ENCODE results near the gene CCDC169.

DNA sequence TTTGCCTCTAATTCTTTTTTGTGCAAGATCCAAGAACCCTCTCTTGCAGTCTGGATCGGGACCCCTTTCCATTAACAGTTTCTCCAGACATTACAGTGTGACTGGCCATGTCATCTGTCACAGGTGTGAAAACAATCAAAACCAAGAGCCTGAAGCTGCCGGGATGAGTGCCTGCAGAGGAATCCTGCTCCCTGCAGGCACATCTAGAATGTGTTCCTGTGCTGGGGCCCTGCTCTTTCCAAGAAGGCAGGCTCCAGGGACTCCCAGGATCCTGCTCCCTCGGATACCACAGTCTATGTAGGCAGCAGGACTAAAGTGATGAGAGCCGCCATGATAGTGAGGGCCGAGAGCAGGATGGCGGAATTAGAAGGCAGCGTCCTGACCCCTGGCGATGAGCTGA is 38.8 kb downstream of the CCDC169 start:
- TF ChIP-seq, protein P1, sequence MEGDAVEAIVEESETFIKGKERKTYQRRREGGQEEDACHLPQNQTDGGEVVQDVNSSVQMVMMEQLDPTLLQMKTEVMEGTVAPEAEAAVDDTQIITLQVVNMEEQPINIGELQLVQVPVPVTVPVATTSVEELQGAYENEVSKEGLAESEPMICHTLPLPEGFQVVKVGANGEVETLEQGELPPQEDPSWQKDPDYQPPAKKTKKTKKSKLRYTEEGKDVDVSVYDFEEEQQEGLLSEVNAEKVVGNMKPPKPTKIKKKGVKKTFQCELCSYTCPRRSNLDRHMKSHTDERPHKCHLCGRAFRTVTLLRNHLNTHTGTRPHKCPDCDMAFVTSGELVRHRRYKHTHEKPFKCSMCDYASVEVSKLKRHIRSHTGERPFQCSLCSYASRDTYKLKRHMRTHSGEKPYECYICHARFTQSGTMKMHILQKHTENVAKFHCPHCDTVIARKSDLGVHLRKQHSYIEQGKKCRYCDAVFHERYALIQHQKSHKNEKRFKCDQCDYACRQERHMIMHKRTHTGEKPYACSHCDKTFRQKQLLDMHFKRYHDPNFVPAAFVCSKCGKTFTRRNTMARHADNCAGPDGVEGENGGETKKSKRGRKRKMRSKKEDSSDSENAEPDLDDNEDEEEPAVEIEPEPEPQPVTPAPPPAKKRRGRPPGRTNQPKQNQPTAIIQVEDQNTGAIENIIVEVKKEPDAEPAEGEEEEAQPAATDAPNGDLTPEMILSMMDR (IDR thresholded peaks at IDR 0.05) = no peak
- no peak for TF ChIP-seq POLR2A (IDR thresholded peaks at IDR 0.05)

Data from thyroid gland (tissue), 4 donors.